NCI-H2081 treated with DMSO at 0.1 percent for 48 hours (cell line): ENCODE data around the gene COTL1.
"Not testable (repeated sequence)": the region's sequence is repeated elsewhere in the genome, so short reads cannot be mapped to it uniquely, and the experiment has no call there.

Source experiments
- DNase-seq: peaks from one replicate; lab custom pipeline; 2025; lab: John Stamatoyannopoulos, UW

The COTL1 gene

DNA sequence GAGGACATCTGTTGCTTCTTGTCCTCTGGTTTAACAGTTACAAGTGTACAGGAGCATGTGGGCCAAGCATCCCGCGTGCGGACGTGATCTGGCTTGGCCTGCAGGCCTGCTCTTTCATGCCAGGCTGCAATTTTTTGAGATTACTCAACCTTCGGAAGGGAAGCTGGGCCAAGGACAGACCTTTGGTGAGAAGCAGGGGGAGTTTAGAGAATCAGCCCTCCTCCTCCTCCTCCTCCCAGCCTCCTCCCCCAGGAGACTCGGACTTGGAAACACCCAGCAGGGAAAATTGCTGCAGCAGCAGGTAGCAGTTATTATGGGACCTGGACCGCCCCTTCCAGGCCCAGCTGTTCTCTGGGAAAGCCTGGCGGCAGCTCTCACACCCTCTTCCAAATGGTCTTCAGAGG, 25.3 kb upstream of the COTL1 start:
- DNase-seq, result no peak

DNA sequence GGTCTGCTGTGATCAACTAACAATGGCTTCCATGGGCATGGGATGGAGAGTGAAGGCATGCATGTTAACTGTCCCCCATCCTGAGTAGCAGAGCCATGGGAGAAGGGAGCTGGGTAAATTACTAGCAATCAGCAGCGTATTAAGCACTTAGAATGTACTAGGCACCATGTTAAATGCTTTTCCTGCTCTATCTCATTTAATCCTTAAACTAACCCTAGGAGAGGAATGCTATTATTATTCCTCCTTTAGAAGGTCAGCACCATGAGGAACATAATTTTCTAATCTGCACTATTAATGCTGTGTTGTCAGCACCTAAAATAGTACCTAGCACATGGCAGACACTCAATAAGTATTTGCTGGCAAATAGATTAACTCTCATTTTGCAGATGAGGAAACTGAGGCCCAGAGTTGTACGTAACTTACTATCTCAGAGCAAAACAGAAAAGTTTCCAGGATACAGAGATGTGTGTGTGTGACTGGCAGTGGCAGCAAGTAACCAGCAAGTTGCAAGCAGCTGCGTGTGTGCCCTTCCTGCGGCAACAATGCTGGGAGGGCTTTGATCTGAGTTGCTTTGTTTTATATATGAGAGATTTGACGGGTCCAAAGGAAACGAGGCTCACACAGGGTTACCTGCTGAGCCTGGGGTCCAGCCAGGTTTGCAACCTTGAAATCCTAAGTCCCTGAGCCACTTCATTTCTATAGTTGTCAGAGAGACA, 23.9 kb upstream of the COTL1 start:
- DNase-seq, result no peak

- DNase-seq, result no peak
Measured at GRCh38 chr16:84640145-84640544, 22.3 kb upstream of the COTL1 start.

GRCh38 chr16:84638231-84638806, 20.4 kb upstream of the COTL1 start:
- DNase-seq, result no peak

GRCh38 chr16:84637709-84638108, 19.8 kb upstream of the COTL1 start:
- DNase-seq, result no peak

- no peak for DNase-seq
Measured at GRCh38 chr16:84635702-84636101, 17.8 kb upstream of the COTL1 start.

GRCh38 chr16:84633622-84634021, 15.7 kb upstream of the COTL1 start:
- DNase-seq, result no peak

- DNase-seq, result not testable (repeated sequence)
Measured at GRCh38 chr16:84632862-84633261, 15.0 kb upstream of the COTL1 start.

DNA sequence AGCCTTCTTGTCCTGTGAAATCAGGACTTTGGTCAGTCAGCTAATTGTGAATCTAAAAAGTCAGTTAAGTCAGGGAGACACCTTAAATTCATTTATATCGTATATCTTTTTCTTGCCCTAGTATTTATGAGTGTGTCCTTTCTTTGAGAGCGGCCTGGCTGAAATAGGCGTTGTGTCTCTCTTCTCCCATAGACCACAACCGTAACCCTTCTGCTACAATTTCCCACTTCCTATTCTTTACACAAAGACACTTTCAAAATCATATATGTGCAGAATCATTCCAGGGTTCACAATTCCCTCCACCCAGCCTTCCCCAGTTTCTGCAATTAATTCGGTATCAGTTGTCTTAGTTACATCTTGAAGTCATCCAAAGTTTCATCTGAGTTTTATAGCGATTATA, 14.0 kb upstream of the COTL1 start:
- DNase-seq, result no peak

DNA sequence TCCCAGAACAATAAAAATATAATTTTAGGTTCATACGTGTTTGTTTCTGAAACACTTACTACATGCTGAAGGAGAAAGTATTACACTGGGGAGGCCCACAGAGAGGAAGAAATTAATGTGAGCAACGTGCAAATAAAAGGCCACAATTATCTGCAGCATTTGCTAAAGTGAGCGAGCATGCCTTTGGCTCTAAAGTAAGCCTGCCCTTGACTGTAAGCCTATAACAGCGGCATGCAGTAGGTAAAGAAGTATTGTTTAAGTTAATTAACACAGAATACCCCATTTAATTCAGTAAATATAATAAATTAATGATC, 13.2 kb upstream of the COTL1 start:
- no peak for DNase-seq

GRCh38 chr16:84630446-84631152, 12.7 kb upstream of the COTL1 start:
- no peak for DNase-seq

GRCh38 chr16:84630009-84630408, 12.1 kb upstream of the COTL1 start:
- no peak for DNase-seq

- no peak for DNase-seq
Measured at GRCh38 chr16:84629580-84629979, 11.7 kb upstream of the COTL1 start.

DNA sequence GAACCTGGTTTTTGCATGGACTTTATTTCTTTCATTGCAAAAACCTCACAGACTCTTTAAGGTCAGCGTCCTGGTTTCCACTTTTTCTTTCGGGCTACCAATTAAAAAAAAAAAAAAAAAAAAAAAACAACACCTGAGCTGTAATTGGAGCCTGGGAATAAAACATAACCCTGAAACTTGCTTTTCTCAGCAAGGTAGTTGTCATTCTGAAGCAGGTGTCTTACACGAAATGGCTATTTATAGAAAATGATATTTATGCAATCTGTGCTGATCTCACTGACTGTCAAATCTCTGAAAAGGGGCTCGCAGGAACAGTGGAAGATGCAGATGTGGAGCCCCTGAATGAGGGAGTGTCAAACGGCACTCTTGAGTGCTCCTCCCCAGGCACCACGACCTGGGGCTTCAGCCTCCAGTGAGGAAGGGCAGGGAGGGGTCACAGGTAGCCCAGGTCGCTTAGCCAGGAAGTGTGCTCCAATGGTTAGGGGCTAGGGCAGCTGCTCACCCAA, 10.4 kb upstream of the COTL1 start:
- no peak for DNase-seq

GRCh38 chr16:84625556-84625955, 7.7 kb upstream of the COTL1 start:
- no peak for DNase-seq

DNA sequence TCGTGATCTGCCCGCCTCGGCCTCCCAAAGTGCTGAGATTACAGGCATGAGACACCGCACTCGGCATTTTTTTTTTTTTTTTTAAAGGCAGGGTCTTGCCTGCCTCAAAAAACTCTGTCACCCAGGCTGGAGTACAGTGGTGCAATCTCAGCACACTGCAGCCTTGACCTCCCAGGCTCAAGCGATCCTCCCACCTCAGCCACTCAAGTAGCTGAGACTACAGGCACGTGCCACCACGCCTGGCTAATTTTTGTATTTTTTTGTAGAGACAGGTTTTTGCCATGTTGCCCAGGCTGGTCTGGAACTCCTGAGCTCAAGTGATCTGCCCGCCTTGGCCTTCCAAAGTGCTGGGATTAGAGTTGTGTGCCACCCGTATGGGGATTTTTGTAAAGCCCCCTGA, 3.0 kb upstream of the COTL1 start:
- DNase-seq, result not testable (repeated sequence)

GRCh38 chr16:84618581-84619460, 943 bp upstream of the COTL1 start:
- no peak for DNase-seq

DNA sequence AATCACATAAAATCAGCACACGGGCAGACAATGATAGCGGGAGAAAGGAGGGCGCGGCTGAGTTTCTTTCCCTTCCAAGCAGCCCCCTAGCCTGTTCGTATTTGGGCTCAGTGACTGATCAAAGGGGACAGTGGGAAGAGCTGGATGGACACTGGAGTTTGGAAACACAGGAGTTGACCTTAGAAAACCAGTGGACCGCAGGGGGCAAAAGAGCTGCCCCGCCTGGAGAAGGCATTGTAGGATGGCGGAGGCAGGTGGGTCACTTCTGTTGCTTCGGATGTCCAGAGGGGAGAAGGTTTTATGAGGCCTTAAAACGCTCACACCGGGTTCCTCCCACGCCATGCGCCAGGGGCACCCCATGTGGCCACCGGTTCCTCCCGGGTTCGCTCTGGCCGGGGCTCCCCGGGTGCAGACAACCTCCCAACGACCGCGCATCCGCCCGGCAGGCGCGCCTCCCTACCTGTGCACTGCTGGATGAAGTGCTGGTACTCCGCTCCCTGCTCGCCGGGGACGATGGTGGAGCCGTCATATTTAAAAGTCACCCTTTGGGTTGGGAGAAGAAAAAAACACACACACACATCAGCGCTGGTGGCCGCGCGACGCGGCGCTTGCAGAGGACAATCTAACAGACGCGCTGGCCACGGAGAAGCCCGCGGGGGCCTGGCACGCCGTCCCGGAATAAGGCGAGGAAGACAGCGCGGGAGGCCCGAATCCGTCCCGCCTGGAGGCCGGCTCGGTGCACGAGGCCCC, 662 bp downstream of the COTL1 start:
- DNase-seq, result no peak

GRCh38 chr16:84616515-84616914, 1.4 kb downstream of the COTL1 start:
- DNase-seq, result no peak

DNA sequence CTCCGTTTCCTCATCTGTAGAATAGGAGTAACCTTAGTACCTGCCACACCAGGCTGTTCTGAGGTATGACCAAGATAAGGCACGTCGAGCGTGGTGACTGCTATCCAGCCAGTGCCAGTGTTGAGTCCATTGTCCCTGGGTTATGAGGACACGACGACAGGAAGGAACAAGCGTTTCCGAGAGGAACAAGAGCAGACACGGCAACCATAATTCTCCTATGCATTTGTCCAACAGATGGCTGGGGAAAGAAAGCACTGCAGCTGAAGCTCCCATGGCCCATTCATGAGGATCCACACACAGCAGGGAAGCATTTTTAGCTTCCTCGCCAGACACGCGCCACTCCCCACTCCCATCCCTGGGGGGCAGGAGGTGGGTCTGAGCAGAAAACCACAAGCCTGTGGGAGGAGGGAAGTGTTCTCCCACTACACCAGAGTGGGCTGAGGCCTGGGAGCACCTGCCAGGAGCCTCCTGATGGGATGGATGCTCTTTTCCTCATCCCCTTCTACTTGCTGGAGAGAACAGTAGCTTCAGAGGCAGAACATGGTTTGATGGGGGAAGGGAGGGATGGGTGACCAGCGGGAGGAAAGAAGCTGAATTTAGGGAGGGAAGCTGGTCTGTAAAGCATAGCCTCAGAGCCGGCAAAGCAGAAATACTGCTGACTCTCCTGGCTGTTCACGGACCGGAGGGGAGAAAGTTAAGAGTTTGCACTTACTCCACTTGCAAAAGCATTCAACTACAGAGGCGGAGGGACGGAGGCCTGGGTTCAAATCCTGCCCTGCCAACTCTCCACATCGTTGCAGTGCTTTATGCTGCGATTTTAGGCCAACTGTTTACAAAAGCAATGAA, 2.7 kb downstream of the COTL1 start:
- DNase-seq, result no peak

DNA sequence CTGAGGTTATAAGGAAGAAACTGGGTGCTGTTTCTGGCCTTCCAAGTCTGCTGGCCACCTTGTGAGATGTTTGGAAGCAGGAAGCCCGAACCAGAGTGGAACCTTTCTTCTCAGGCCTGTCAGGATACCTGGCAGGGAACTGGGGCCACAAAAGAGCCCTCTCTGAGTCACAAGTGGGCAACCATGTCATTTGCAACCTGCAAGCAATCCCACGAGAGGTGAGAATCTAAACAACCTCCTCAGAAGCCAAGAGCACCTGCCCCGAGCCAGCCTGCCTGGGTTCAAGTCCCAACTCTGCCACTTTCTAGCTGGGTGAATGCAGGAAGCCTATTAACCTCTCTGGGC, 3.3 kb downstream of the COTL1 start:
- DNase-seq, result no peak
